Naive thymus-derived CD8-positive, alpha-beta T cell (primary cell): Measurements from ENCODE around the gene HDAC10. TPM values are rescaled to one million over a fixed set of nuclear protein-coding genes. Genes with fewer than 3 reads are reported as not detected.

Source experiments
- ATAC-seq, 2 donors: fragments of 150-1000 bp; cut with Tn5 transposase in 1 of 2; sonication (Bioruptor Pico), chemical (Tn5 transposase) in 1 of 2; 1 replicate in 1 of 2; 2 replicates in 1 of 2; pipeline ENCODE4 v1.10.0; 2021; ENCODE audit warnings: mild to moderate bottlenecking in 2 of 2, moderate library complexity in 2 of 2
- POLR2A ChIA-PET: fragments of 350-600 bp; sonication (Branson Sonifier 250); formaldehyde crosslinking; loops from one replicate; lab custom pipeline; 2021; ENCODE audit warnings: antibody characterized with exemption; lab: Charles Lee
- DNase-seq, 10 donors: peaks; one replicate each; pipeline versions ENCODE4 v3.0.0 to v3.0.0-alpha.2; 2020 to 2022
- H3K27ac Mint-ChIP-seq, 10 donors: one replicate each; pipeline ENCODE4 v1.8.0; 2020 to 2022; ENCODE audit warnings: mild to moderate bottlenecking in 10 of 10, mixed read lengths in 10 of 10, moderate library complexity in 4 of 10, inconsistent platforms in 1 of 10
- H3K27me3 Mint-ChIP-seq, 5 donors: one replicate each; pipeline ENCODE4 v1.8.0; 2021 to 2022; ENCODE audit warnings: mixed read lengths in 5 of 5
- H3K36me3 Mint-ChIP-seq, 3 donors: one replicate each; pipeline ENCODE4 v1.8.0; 2020 to 2022; ENCODE audit warnings: mixed read lengths in 3 of 3, mild to moderate bottlenecking in 2 of 3, inconsistent platforms in 1 of 3
- H3K4me1 Mint-ChIP-seq, 4 donors: one replicate each; pipeline ENCODE4 v1.8.0; 2021 to 2022; ENCODE audit warnings: mixed read lengths in 4 of 4
- H3K4me3 Mint-ChIP-seq, 10 donors: one replicate each; pipeline ENCODE4 v1.8.0; 2020 to 2022; ENCODE audit warnings: mild to moderate bottlenecking in 10 of 10, mixed read lengths in 10 of 10, moderate library complexity in 6 of 10, inconsistent platforms in 1 of 10
- H3K9me3 Mint-ChIP-seq, 9 donors: one replicate each; pipeline ENCODE4 v1.8.0; 2020 to 2022; ENCODE audit warnings: mixed read lengths in 9 of 9, mild to moderate bottlenecking in 3 of 9, inconsistent platforms in 1 of 9, moderate library complexity in 1 of 9
- polyA plus RNA-seq, 3 donors: library from polyadenylated mRNA; unstranded; fragments of 300-500 nt; fragmentation: Illumina TruSeq; gene quantifications; one replicate each; pipeline ENCODE4 v1.2.3, GENCODE V29; 2021
- total RNA-seq, 8 experiments: library from RNA in 2 of 8; stranded (reverse) in 2 of 8; gene quantifications; one replicate each; pipeline ENCODE4 v1.2.3 and lab custom pipeline; 2021 to 2026

HDAC10 gene
- total and polyA plus RNA-seq, 5 experiments from 2014 or later, result 5.4 to 114 (median 7.8) TPM

- ATAC-seq (no peak), DNase-seq (no peak)
- H3K27ac Mint-ChIP-seq, result no peak overlapping the region
- no peaks in the 10 kb centered on the region for H3K9me3 Mint-ChIP-seq
- H3K36me3 Mint-ChIP-seq, result peaks cover 0 to 75% (median 0%) of the 10 kb centered on the region in 3 donors
- no peaks in the 10 kb centered on the region for H3K27me3 Mint-ChIP-seq
- H3K4me3 Mint-ChIP-seq, result no peak overlapping the region
- peaks cover 12 to 41% (median 32%) of the 10 kb centered on the region in 4 donors for H3K4me1 Mint-ChIP-seq
- POLR2A ChIA-PET, result no interaction called here
Measured at GRCh38 chr22:50233223-50233622, 17.8 kb downstream of the HDAC10 start.

- Mint-ChIP-seq H3K27me3 (no peaks in the 10 kb centered on the region), H3K4me1 (peaks cover 12 to 36% (median 28%) of the 10 kb centered on the region in 4 donors), H3K27ac (no peak overlapping the region), H3K36me3 (peaks cover 0 to 69% (median 0%) of the 10 kb centered on the region in 3 donors), H3K4me3 (no peak overlapping the region), H3K9me3 (no peaks in the 10 kb centered on the region)
- DNase-seq, result no peak
- POLR2A ChIA-PET, result interaction anchor here (0.8 kb wide), 1 partner anchor 12 kb away, joined by 3 read pairs; no protein-coding TSS in a partner anchor
- ATAC-seq, result no peak
Measured at GRCh38 chr22:50232481-50233151, 18.4 kb downstream of the HDAC10 start.

DNA sequence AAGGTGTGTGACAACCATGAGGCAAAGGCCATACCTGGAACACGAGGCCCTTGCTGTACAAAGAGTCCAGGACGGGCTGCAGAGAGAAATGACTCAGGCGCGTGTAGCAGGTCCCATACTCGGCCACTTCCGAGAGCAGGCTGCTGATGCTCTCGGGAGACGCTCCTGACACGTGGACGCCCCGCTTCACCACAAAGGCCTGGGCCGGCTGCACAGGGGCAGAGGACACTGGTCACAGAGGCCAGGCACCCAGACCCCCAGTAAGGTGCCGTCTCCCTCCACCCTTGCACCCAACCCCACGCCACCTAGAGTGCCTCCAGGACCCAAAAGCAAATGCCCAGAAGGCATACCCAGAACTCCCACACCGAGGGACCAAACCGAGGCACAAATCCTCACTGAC, 21.7 kb downstream of the HDAC10 start:
- no peaks in the 10 kb centered on the region for H3K9me3 Mint-ChIP-seq
- peaks cover 3 to 17% (median 15%) of the 10 kb centered on the region in 4 donors for H3K4me1 Mint-ChIP-seq
- H3K4me3 Mint-ChIP-seq, result no peak overlapping the region
- H3K27ac Mint-ChIP-seq, result no peak overlapping the region
- no peak for ATAC-seq
- peaks cover 0 to 71% (median 4%) of the 10 kb centered on the region in 3 donors for H3K36me3 Mint-ChIP-seq
- POLR2A ChIA-PET, result no interaction called here
- no peaks in the 10 kb centered on the region for H3K27me3 Mint-ChIP-seq
- DNase-seq, result no peak

GRCh38 chr22:50228366-50228765, 22.7 kb downstream of the HDAC10 start:
- DNase-seq (peak in 1 of 10 donors; percentile 36), ATAC-seq (no peak)
- Mint-ChIP-seq H3K36me3 (peaks cover 0 to 73% (median 6%) of the 10 kb centered on the region in 3 donors), H3K4me1 (peaks cover 3 to 10% (median 8%) of the 10 kb centered on the region in 4 donors), H3K27me3 (no peaks in the 10 kb centered on the region), H3K9me3 (no peaks in the 10 kb centered on the region), H3K27ac (peak overlapping the region in 3 of 10 donors; percentile 53 to 75 (median 62)), H3K4me3 (no peak overlapping the region)
- POLR2A ChIA-PET, result no interaction called here

DNA sequence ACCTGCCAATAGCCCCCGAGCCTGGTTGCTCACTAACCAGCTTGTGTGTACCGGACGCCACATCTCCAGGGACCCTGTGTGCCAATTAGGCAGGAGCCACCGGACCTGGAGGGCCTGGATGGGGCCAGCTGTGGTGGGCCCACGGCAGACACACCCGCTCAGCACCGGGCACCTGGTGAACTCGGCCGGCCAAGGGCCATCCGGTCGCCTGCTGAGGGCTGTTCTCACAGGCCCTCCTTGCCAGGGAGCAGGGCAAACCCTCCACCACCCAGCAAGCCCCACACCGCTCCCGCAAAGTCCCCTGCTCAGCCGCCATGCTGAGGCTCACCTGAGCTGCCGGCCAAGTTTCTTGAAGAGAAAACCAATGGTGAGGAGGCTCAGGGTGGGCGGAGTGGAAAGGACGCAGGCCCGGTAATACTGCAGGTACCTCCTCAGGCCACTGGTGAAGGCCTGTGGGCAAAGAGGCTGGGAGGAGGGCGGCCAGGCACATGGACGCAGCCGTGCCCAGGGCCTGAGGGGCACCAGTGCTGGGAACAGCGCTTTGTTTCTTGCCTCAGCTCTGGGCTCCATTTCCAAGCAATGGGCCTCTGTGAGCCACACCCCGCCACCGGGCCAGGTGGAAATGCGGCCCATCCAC, 23.4 kb downstream of the HDAC10 start:
- Mint-ChIP-seq H3K27ac (peak overlapping the region in 1 of 10 donors; percentile 43), H3K4me3 (no peak overlapping the region), H3K4me1 (peaks cover 3 to 10% (median 8%) of the 10 kb centered on the region in 4 donors), H3K9me3 (no peaks in the 10 kb centered on the region), H3K27me3 (no peaks in the 10 kb centered on the region), H3K36me3 (peaks cover 0 to 75% (median 10%) of the 10 kb centered on the region in 3 donors)
- POLR2A ChIA-PET, result no interaction called here
- no peak for ATAC-seq
- no peak for DNase-seq

DNA sequence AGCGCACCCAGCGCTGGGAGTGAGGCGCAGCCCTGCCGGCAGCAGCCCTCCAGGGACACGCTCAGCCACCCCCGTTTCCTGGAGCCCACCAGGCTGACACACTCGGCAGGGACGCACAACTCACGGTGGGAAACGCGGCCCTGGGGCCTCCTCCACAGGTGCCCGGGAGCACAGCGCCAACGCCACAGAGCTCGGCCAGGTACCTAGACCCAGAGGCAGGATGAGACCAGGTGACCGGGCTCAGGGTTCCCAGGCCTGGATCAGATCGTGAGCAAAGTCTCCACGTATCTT, 24.2 kb downstream of the HDAC10 start:
- no peak overlapping the region for H3K27ac Mint-ChIP-seq
- H3K9me3 Mint-ChIP-seq, result no peaks in the 10 kb centered on the region
- H3K36me3 Mint-ChIP-seq, result peaks cover 0 to 68% (median 10%) of the 10 kb centered on the region in 3 donors
- POLR2A ChIA-PET, result no interaction called here
- ATAC-seq (no peak), DNase-seq (no peak)
- H3K4me3 Mint-ChIP-seq, result no peak overlapping the region
- H3K4me1 Mint-ChIP-seq, result peaks cover 3 to 10% (median 8%) of the 10 kb centered on the region in 4 donors
- no peaks in the 10 kb centered on the region for H3K27me3 Mint-ChIP-seq

DNA sequence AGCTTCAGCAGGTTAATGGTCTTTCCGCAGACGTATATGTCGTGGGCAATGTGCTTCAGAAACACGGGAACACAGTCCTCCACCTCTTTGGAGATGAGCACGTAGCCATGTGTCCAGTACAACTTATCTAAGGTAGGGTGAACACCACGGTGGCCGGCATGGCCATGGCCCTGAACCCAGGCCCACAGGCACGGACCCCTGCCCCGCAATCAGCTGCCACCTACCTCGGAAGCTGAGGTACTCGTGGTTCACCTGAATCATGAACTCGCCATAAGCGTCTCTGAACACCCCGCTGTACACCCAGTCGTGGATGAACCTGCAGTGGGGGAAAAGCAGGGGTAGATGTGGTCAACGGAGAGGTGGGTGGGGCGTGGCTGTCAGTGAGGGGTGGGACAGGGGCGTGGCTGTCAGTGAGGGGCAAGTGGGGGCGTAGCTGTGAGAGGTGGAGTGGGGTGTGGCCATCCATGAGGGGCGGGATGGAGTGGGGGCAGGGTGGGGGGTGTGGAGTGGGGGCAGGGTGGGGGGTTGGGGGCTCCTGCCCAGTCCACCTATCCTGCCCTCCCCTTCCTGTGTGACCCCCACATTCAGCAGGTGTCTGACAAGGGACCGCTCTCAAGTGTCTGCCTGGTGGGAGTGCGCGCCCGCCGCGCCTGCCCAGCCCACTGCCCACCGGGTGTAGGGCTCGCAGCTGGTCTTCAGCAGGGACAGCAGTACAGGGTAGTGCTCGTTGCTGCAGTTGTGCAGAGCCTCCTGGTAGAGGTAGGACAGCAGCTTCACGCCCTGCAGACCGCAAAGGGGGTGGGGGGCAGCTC, 24.8 kb downstream of the HDAC10 start:
- ATAC-seq, result no peak
- DNase-seq, result no peak
- no peaks in the 10 kb centered on the region for H3K9me3 Mint-ChIP-seq
- H3K4me3 Mint-ChIP-seq, result no peak overlapping the region
- H3K27me3 Mint-ChIP-seq, result no peaks in the 10 kb centered on the region
- peak overlapping the region in 2 of 10 donors; percentile 18 to 48 for H3K27ac Mint-ChIP-seq
- peaks cover 0 to 63% (median 10%) of the 10 kb centered on the region in 3 donors for H3K36me3 Mint-ChIP-seq
- H3K4me1 Mint-ChIP-seq, result peaks cover 3 to 10% (median 8%) of the 10 kb centered on the region in 4 donors
- POLR2A ChIA-PET, result no interaction called here

- ATAC-seq, result no peak
Measured at GRCh38 chr22:50225200-50225969, 25.7 kb downstream of the HDAC10 start.

DNA sequence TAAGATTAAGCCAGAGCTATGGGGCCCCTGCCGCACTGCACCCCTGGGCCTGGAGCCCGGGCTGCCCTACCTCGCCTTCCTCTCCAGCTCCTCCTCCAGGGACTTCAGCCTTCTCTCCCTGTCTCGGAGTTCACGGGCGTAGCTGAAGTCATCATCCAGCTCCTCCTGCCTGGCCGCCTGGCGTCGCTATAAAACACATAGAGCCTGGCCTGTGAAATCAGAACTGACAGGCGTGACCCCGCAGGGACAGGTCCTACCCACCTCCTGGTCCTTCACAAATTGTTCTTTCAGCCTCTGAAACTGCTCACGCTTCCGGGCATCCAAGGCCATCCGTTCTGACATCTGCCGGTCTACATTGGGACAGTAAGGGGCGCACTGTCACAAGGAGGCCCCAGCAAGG, 27.0 kb downstream of the HDAC10 start:
- peaks cover 0 to 51% (median 10%) of the 10 kb centered on the region in 3 donors for H3K36me3 Mint-ChIP-seq
- ATAC-seq (no peak), DNase-seq (no peak)
- no peaks in the 10 kb centered on the region for H3K27me3 Mint-ChIP-seq
- POLR2A ChIA-PET, result no interaction called here
- H3K27ac Mint-ChIP-seq, result peak overlapping the region in 1 of 10 donors; percentile 79
- H3K4me3 Mint-ChIP-seq, result no peak overlapping the region
- H3K9me3 Mint-ChIP-seq, result no peaks in the 10 kb centered on the region
- peaks cover 0 to 11% (median 8%) of the 10 kb centered on the region in 4 donors for H3K4me1 Mint-ChIP-seq

More at GRCh38 chr22:50225200-50225969, 25.7 kb downstream of the HDAC10 start:
- Mint-ChIP-seq H3K4me3 (no peak overlapping the region), H3K36me3 (peaks cover 0 to 63% (median 10%) of the 10 kb centered on the region in 3 donors), H3K27me3 (no peaks in the 10 kb centered on the region), H3K4me1 (peaks cover 3 to 10% (median 8%) of the 10 kb centered on the region in 4 donors), H3K27ac (peak overlapping the region in 1 of 10 donors; percentile 62), H3K9me3 (no peaks in the 10 kb centered on the region)
- POLR2A ChIA-PET, result no interaction called here
- no peak for DNase-seq

DNA sequence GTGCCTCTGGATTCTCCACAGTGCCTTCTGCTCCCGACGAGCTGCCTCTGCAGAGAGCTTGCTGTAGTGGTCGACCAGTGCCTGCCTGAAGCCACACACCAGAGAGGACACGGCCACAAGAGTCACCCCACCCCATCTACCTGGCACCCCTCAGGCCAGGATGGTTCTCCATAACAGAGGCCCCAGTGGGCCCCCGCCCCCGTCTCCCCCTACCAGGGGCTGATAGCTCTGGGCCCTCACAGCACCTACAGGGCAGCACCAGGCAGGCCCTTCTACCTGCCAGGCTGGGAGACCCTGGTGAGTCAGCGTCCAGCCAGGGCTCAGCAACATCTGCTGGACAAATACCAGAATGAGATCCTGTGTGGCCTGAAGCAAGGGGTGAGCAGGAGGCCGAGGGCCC, 28.6 kb downstream of the HDAC10 start:
- POLR2A ChIA-PET, result interaction anchor here (1.0 kb wide), 1 partner anchor 11 kb away, joined by 3 read pairs; no protein-coding TSS in a partner anchor
- no peak for ATAC-seq
- H3K4me3 Mint-ChIP-seq, result no peak overlapping the region
- no peaks in the 10 kb centered on the region for H3K27me3 Mint-ChIP-seq
- H3K36me3 Mint-ChIP-seq, result peaks cover 0 to 46% (median 10%) of the 10 kb centered on the region in 3 donors
- no peak for DNase-seq
- H3K9me3 Mint-ChIP-seq, result no peaks in the 10 kb centered on the region
- H3K27ac Mint-ChIP-seq, result no peak overlapping the region
- H3K4me1 Mint-ChIP-seq, result peaks cover 0 to 5% (median 3%) of the 10 kb centered on the region in 4 donors

DNA sequence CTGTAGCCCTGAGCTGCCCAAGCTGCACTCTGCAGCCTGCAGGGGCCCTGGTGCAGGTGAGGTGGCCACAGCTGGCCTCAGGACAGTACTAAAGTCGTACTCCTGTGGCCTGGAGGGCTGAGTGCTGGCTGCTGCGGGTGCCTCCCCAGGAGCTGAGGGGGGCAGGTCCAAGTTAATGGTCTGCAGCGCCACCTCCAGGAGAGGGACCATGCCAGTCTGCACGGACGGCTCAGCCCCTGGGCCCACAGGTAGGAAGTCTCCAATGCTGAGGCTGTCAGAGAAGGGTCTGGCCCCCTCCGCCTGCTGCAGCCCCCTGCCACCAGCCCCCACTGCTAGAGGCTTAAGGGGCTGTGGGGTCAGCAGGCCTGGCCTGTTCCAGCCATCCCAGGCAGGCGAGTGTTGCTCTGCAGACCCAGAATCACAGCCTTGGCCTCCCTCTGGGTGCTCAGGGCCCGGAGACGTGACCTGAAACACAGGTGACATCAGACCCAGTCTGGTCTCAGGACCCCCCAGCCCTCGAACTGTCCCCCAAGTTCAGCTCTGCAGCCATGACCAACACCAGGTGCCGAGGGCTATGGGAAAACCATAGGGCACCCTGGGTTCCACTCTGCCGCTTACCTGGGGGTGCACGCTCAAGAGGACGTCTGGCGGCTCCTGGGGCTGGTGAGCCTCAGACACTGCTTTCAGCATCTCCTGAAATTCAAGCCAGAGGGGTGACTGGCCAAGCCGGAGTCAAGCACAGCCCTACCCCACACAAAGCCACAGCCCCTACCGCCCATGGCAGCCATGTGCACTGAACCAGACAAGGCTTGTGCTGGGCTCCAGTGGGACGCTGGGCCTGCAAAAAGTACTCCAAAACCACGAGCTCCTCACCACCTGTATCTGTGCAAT, 29.4 kb downstream of the HDAC10 start:
- Mint-ChIP-seq H3K36me3 (peaks cover 0 to 44% (median 11%) of the 10 kb centered on the region in 3 donors), H3K4me3 (no peak overlapping the region), H3K4me1 (peaks cover 0 to 5% (median under 1%) of the 10 kb centered on the region in 4 donors), H3K27me3 (no peaks in the 10 kb centered on the region), H3K27ac (peak overlapping the region in 1 of 10 donors; percentile 33), H3K9me3 (no peaks in the 10 kb centered on the region)
- DNase-seq (no peak), ATAC-seq (no peak)
- POLR2A ChIA-PET, result interaction anchor here (1.0 kb wide), 1 partner anchor 11 kb away, joined by 3 read pairs; no protein-coding TSS in a partner anchor
